Coronary artery (tissue), 2 donors: ENCODE measurements around the gene ESD.

Source experiments
- DNase-seq: peaks from one replicate; pipeline ENCODE4 v3.0.0-alpha.2; 2017; ENCODE audit warnings: low spot score
- H3K27ac ChIP-seq, 2 donors: fragments of 200-600 bp; sonication (generic); one replicate each; pipeline ENCODE4 v1.5.1; 2016 to 2019
- H3K4me3 ChIP-seq: fragments of 200-600 bp; sonication (generic); 2 replicates; pipeline ENCODE4 v1.5.1; 2016; ENCODE audit warnings: mild to moderate bottlenecking, moderate library complexity
- TF ChIP-seq, protein P1 (sequence below): fragments of 200-600 bp; sonication (generic); IDR thresholded peaks from one replicate; pipeline ENCODE4 v1.5.1; 2019; ENCODE audit warnings: antibody characterized with exemption

The ESD gene, protein sequence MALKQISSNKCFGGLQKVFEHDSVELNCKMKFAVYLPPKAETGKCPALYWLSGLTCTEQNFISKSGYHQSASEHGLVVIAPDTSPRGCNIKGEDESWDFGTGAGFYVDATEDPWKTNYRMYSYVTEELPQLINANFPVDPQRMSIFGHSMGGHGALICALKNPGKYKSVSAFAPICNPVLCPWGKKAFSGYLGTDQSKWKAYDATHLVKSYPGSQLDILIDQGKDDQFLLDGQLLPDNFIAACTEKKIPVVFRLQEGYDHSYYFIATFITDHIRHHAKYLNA

DNA sequence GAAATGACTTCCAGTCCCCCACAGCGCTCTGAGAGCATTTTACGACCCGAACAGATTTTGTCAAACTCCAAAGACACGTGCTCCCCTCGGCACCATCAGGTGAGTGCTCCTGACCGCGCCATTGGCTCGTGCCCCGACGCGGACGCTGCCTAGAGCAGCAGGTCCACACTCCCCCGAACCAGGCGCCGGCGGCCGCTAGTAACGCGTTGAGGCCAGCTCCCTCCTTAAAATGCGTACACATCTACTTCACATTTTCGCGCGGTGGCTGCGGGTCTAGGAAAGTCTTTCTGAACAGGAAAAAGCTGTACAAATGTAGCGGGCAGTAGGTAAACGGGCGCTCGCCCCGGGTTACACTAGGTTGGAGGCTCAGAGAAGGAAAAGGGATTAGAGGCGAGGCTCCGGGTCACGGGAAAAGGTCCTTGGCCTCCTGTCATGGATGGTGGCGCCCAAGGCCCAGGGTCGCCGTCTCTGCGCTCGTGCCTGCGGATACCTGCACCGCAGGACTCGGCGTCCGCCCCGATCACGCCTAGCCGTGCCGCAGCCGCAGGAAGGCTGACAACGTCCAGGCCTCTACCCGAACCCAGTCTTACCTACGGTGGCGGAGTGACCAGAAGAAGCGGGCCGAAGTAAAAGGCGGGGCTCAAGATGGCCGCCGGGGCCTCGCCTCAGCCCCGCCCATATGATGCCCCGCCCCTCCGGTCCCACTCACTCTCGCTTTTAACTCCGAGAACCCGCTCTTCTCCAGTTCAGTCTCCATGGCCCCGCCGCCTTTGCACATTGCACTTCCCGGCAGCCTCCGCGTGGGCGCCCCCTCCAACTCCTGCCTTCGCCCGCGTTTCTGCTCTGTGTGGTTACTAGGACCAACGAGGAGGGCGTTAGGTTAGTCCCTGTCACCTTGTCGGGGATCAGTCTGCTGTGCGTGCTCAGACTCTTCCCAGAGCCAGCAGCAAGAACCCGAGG, at the start of gene ESD:
ESD (minus strand) TSS at position 647 of the 960 bp plus-strand sequence. CDS start 5,748 bp downstream, outside the sequence.
- Histone ChIP-seq H3K27ac (peak within 1 kb of the TSS; percentile 95), H3K4me3 (peak within 1 kb of the TSS; percentile 88)
- TF ChIP-seq, protein P1, sequence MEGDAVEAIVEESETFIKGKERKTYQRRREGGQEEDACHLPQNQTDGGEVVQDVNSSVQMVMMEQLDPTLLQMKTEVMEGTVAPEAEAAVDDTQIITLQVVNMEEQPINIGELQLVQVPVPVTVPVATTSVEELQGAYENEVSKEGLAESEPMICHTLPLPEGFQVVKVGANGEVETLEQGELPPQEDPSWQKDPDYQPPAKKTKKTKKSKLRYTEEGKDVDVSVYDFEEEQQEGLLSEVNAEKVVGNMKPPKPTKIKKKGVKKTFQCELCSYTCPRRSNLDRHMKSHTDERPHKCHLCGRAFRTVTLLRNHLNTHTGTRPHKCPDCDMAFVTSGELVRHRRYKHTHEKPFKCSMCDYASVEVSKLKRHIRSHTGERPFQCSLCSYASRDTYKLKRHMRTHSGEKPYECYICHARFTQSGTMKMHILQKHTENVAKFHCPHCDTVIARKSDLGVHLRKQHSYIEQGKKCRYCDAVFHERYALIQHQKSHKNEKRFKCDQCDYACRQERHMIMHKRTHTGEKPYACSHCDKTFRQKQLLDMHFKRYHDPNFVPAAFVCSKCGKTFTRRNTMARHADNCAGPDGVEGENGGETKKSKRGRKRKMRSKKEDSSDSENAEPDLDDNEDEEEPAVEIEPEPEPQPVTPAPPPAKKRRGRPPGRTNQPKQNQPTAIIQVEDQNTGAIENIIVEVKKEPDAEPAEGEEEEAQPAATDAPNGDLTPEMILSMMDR = no peak
- peak; percentile 94 for DNase-seq

DNA sequence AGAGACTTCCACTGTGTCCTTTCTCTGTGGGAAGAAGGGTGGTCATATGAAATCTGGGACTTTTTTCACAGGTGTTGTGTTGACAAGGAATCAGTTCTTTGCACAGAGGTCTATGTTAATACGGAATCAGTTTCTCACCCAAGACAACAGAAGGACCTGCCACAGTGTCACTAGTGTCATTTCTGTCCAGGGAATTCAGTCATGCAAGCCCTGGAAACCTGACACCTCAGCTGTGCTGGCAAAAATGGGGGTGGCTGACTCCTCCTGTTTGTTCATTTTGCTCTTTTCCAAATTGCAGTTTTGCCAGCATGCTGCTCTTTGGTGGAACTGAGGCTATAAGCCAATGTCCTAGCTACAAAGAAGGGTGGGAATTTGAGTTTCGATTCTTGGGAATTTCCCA, 49.8 kb upstream of the ESD start:
- DNase-seq = no peak
- no peak overlapping the region for H3K27ac ChIP-seq
- TF ChIP-seq, protein P1 = no peak
- H3K4me3 ChIP-seq = no peak overlapping the region

DNA sequence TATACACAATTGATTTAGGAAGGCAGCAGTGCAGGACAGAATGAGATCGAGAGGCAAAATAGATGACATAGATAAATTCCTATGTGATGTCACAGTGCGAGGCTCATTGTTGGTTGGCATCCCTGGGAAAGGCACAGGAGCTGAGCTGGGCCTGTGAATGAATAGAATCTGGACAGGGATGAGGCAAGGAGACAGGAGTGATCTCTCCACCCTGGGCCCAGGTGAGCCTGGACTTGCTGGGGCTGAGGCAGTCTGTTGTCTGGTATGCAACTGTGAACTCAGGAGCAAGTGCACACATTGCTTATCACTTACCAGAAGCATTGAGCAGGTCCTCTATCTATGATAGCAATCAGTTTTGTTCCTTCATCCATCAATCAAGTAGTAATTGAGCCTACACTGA, 48.2 kb upstream of the ESD start:
- Histone ChIP-seq H3K27ac (no peak overlapping the region), H3K4me3 (no peak overlapping the region)
- TF ChIP-seq, protein P1 = no peak
- no peak for DNase-seq

DNA sequence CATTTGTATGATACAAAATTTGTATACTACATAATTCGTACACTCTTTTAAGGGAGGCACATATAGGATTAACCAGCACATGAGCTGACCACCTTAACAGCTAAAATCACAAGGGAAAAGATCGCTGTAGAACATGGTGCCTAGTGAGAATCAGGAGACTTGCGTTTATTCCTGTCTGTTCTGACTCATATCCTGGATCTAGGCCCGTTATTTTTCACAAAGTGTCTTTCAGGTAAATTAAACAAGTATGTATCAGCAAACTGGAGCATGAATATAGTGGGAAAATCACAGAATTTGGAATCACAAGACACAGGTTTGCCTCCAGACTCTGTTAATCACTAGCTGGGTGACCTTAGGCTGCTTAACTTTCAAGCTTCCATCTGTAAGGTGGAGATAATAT, 47.5 kb upstream of the ESD start:
- DNase-seq = no peak
- TF ChIP-seq, protein P1 = no peak
- Histone ChIP-seq H3K27ac (no peak overlapping the region), H3K4me3 (no peak overlapping the region)

DNA sequence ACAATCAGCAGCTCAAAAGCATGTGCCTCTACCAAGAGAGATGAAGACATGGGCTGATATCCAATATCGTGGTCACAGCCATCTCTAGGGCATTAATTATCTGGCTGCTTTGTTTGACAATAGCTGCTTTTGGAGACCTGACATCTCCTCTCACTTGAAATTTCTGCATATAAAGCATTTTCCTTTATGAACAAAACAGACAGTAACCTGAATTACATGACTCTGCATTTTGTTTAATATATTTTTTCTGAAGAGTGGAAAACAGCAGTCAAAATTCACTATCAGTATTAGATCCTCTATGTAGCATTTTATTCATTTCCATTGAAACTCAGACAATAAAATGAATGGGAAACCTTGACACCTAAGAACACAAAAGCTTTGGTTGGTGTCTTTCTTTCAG, 42.4 kb upstream of the ESD start:
- Histone ChIP-seq H3K27ac (no peak overlapping the region), H3K4me3 (no peak overlapping the region)
- DNase-seq = no peak
- TF ChIP-seq, protein P1 = no peak

DNA sequence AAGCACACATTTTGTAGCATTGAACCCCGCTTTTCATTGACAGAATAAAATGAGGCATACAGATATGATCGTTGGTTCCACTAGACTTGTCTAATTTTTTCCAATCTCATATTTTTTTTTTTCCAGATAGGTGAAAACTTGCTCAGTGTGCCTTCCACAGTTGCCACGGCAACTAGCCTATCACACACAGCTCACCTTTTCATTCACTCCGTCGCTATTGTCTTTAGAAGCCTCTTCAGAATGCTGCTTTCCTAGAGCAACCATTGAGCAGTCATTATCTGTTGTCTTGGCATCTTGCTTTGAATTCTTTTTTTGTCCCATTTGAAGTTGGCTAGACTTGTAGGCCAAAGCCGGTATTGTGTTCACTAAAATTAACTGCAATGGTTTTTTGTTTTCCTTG, 37.7 kb upstream of the ESD start:
- Histone ChIP-seq H3K27ac (no peak overlapping the region), H3K4me3 (no peak overlapping the region)
- no peak for DNase-seq
- TF ChIP-seq, protein P1 = no peak
